ENCODE data around the gene PDLIM5. TPM values are rescaled to one million over a fixed set of nuclear protein-coding genes. Genes with fewer than 3 reads are reported as not detected.

Gene PDLIM5
- total RNA-seq, 1 donor from 2014 or later: 82.9 TPM

DNA sequence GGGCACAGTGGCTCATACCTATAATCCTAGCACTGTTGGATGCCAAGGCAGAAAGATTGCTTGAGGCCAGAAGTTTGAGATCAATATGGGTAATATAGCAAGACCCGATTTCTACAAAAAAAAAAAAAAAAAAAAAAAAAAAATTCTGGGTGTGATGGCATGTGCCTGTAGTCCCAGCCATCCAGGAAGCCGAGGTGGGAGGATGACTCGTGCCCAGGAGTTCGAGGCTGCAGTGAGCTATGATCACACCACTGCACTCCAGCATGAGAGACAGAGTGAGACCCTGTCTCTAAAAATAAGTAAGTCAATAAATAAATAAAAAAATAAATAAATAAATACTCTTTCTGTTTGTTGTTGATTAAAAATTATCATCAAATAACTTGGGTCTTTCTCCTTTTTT is 243.6 kb downstream of the PDLIM5 start:
- FAIRE-seq (no peak), DNase-seq (ENCODE audit: low read depth) (no peak)
- Histone ChIP-seq H3K4me3 (ENCODE audit: low read depth, low read length) (no peak overlapping the region), H3K27me3 (ENCODE audit: control insufficient read depth, insufficient read depth, low read length) (no peaks in the 10 kb centered on the region), H3K36me3 (ENCODE audit: control insufficient read depth, insufficient read depth, low read length) (no peaks in the 10 kb centered on the region)
- TF ChIP-seq, protein P1, sequence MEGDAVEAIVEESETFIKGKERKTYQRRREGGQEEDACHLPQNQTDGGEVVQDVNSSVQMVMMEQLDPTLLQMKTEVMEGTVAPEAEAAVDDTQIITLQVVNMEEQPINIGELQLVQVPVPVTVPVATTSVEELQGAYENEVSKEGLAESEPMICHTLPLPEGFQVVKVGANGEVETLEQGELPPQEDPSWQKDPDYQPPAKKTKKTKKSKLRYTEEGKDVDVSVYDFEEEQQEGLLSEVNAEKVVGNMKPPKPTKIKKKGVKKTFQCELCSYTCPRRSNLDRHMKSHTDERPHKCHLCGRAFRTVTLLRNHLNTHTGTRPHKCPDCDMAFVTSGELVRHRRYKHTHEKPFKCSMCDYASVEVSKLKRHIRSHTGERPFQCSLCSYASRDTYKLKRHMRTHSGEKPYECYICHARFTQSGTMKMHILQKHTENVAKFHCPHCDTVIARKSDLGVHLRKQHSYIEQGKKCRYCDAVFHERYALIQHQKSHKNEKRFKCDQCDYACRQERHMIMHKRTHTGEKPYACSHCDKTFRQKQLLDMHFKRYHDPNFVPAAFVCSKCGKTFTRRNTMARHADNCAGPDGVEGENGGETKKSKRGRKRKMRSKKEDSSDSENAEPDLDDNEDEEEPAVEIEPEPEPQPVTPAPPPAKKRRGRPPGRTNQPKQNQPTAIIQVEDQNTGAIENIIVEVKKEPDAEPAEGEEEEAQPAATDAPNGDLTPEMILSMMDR (IDR thresholded peaks at IDR 0.05; ENCODE audit: insufficient read depth, low read length, severe bottlenecking): no peak

DNA sequence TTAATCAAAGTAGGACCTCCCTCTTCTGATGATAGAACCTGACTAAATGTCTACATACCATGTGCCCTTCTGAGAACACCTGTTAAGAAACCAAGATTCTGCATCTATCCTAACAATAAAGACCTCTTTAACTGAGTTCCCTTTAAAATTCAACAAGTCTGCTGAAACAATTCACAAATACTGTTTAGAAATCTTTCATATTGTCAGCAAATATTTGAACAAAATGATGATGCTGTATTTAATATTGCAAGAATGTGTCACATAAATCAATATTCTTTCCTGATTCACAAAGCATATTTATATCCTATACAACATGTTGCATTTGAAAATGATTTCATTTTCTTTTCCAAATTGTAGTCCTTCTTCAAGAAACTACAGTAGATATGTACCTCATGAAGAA is 246.4 kb downstream of the PDLIM5 start:
- TF ChIP-seq, protein P1 (IDR thresholded peaks at IDR 0.05; ENCODE audit: insufficient read depth, low read length, severe bottlenecking): no peak
- FAIRE-seq: no peak
- Histone ChIP-seq H3K27me3 (ENCODE audit: control insufficient read depth, insufficient read depth, low read length) (no peaks in the 10 kb centered on the region), H3K4me3 (ENCODE audit: low read depth, low read length) (no peak overlapping the region), H3K36me3 (ENCODE audit: control insufficient read depth, insufficient read depth, low read length) (no peaks in the 10 kb centered on the region)
- DNase-seq (ENCODE audit: low read depth): no peak

DNA sequence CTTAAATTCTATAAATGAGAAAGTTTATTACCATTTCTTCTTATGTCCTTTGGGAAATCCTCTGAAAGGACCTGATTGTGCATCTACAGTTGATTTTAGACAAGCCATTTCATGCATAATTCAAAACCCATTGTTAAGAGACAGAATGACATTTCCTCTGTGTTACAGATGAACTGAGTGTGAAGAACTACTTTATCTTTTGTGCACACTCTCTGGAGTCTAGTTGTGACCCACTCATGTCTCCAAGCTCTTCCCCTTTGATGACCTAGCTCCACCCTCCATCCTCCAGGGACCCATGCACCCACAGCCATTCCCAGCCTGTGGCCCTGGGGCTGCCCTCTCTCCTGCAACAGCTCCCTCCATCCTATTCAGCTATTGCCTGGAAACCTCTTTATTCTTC is 248.6 kb downstream of the PDLIM5 start:
- H3K36me3 ChIP-seq (ENCODE audit: control insufficient read depth, insufficient read depth, low read length): no peaks in the 10 kb centered on the region
- H3K4me3 ChIP-seq (ENCODE audit: low read depth, low read length): no peak overlapping the region
- H3K27me3 ChIP-seq (ENCODE audit: control insufficient read depth, insufficient read depth, low read length): no peaks in the 10 kb centered on the region
- DNase-seq (ENCODE audit: low read depth): no peak
- TF ChIP-seq, protein P1 (IDR thresholded peaks at IDR 0.05; ENCODE audit: insufficient read depth, low read length, severe bottlenecking): no peak
- FAIRE-seq: no peak

DNA sequence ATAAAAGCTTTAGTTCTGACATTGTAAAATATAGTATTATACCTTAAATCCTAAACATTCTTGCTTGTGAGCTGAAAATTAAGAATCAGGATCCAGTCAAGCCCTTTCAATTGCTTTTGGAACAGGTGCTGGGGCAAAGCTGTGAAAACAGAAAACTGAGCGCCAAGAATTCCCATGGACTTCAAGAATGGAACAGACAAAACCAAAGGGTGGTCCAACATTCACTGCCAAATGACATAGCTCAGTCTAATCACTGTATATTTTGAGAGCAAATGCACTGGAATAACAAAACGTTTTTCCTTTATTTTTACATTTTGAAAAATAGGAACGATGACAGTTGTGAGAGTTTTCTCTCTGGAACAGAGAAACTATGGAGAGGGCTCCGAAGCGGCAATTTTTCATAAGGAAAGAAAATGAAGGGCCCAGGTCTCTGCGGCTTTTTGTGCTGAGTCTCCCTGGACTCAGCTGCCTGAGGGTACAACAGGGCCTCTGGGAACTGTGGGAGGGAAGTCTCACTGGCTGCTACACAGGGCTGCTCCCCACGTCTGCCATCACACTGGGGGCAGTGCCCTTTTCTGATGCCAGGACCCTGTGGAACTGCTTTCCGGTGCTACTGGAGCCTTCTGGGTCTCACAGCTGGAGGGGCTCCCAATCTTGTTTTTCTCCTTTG is 250.0 kb downstream of the PDLIM5 start:
- Histone ChIP-seq H3K4me3 (ENCODE audit: low read depth, low read length) (no peak overlapping the region), H3K36me3 (ENCODE audit: control insufficient read depth, insufficient read depth, low read length) (no peaks in the 10 kb centered on the region), H3K27me3 (ENCODE audit: control insufficient read depth, insufficient read depth, low read length) (no peaks in the 10 kb centered on the region)
- no peak for DNase-seq (ENCODE audit: low read depth)
- no peak for FAIRE-seq
- TF ChIP-seq, protein P1 (IDR thresholded peaks at IDR 0.05; ENCODE audit: insufficient read depth, low read length, severe bottlenecking): no peak

DNA sequence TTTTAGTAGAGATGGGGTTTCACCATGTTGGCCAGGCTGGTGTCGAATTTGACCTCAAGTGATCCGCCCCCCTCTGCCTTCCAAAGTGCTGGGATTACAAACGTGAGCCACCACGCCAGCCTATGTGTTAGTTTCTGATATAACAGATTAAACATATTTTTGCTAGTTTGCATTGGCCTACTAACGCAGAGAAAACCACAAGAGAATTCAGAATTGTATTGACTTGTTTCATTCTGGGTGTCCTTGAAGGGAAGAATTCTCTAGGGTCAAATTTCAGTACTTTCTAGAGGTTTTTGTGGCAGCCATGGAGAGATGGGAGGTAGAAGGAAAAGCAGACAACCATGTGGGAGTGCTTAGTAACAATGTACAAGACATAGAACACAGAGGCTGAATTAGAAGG is 259.9 kb downstream of the PDLIM5 start:
- TF ChIP-seq, protein P1 (IDR thresholded peaks at IDR 0.05; ENCODE audit: insufficient read depth, low read length, severe bottlenecking): no peak
- no peaks in the 10 kb centered on the region for H3K27me3 ChIP-seq (ENCODE audit: control insufficient read depth, insufficient read depth, low read length)
- DNase-seq (ENCODE audit: low read depth) (no peak), FAIRE-seq (no peak)
- H3K4me3 ChIP-seq (ENCODE audit: low read depth, low read length): no peak overlapping the region
- H3K36me3 ChIP-seq (ENCODE audit: control insufficient read depth, insufficient read depth, low read length): no peaks in the 10 kb centered on the region
